Activated T-helper 1 cell treated with anti-CD3 and anti-CD28 coated beads, Interleukin-2, amount 50 U/mL, for 16 hours (primary cell): Measurements from ENCODE around the gene ACVR1.
"Not testable (repeated sequence)": the region's sequence is repeated elsewhere in the genome, so short reads cannot be mapped to it uniquely, and the experiment has no call there.

Experiments used
- DNase-seq, 2 donors: peaks; one replicate each; pipeline ENCODE4 v3.0.0-alpha.2; 2020; ENCODE audit warnings: low read depth in 1 of 2, low spot score in 1 of 2

ACVR1 gene

DNA sequence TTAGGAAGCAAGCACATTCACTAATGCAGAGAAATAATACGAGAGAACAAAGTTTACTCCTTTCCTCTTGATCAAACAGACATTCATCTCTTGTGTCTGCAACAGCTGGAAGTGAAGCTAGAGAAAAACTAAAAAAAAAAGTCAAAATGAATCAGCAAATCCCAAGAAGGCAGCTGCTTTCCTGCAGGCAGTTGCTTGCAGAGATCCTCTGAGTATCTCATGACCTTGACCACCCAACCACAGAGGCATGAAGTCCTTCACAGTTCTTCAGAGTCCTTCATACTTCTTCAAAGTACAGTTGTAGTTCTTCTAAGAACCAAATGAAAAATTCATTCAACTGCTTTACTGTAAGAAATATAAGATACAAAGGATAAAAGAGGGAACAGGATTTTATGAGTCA lies 150.3 kb downstream of the ACVR1 start:
- no peak for DNase-seq

DNA sequence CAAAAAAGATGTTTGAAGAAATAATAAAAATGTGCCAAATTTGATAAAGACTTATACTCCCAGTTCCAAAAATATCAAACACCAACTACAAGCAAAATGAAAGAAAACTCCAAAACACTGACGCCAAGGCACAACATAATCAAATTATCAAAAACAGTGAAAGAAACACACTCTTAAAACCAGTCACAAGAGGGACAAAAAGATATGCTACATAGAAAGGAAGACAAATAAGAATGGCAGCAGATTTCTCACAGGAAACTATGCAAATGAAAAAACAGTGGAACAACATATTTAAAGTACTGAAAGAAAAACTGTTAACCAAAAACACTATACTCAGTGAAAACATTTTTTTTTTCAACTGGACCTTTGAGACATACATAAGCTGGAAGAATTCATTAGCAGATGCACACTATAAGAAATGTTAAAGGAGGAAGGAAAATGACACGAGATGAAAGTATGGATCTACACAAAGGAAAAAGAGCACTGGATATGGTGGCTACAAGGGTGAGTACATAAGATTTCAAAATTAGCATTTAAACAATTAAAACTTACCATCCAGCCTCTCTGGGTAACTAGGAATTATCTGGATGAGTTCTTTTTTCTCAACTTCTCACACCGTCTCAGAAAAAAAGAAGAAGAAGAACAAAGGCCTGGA lies 153.4 kb downstream of the ACVR1 start:
- no peak for DNase-seq

DNA sequence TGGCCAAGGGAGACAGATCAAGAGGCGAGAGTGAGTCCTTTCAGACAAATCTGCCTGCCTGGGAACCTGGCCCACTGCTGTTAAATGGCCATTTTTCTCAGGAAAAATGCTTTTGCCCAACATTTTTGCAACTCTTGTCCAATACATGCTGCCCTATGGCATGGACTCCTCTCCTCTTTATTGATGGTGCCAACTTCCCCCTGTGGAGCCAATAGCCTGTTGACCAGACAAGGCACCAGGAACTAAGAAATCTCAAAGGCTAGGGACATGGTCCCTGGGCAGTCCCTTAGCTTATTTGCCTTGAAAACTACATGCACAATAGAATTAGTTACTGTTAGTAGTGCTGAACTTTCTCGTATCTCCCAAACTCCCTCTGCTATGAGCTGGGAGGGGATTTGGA lies 155.6 kb downstream of the ACVR1 start:
- DNase-seq, result no peak

DNA sequence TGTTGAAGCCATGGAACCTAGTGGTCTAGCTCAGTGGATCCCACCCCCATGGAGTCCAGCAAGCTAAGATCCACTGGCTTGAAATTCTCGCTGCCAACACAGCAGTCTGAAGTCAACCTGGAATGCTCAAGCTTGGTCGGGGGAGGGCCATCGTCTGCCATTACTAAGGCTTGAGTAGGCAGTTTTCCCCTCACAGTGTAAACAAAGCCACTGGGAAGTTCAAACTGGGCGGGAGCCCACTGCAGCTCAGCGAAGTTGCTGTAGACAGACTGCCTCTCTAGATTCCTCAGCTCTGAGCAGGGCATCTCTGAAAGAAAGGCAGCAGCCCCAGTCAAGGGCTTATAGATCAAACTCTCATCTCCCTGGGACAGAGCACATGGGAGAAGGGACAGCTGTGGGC lies 171.5 kb downstream of the ACVR1 start:
- not testable (repeated sequence) for DNase-seq

DNA sequence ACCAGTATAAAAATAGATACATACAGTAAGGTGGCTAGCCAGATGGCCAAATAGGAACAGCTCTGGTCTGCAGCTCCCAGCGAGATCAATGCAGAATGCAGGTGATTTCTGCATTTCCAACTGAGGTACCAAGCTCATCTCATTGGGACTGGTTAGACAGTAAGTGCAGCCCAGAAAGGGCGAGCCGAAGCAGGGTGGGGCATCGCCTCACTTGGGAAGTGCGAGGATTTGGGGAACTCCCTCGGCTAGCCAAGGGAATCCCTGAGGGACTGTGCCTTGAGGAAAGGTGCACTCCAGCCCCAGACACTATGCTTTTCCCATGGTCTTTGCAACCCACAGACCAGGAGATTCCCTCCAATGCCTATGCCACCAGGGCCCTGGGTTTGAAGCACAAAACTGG lies 172.0 kb downstream of the ACVR1 start:
- not testable (repeated sequence) for DNase-seq

DNA sequence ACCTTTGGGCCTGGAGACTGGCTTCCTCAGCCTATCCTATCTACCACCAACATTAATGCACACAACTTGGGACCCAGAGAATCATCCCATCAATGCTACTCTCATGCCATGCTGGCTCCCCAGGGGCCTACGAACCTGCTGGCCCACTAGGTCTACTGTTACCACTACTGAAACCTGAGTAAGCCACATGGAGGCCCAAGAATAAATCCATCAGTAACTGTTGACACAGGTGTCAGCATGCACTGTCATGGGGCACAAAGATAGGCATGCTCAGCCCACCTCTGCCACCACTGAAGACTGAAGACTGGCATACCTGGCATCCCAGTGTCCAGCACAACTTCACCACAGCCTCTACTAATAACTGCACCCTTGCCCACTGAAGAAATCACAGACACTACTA lies 176.3 kb downstream of the ACVR1 start:
- DNase-seq, result no peak

DNA sequence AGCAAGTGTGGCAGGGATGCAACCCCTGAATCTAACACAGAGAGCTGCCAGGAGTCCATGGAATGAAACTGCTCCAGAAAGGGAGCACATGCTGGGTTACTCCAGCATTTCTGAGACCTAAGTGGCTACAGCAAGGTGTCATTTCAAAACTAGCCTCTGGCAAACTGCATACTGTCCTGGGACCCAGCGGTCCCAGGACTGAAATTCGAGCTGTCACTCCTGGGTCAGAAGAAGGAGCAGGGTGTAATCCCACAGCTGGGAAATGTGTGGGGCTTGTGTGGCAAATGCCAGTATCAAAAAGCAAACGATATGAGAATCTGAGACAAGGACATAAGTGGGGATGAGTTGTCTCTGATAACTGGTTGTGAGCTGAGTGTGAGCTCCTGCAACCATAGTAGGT lies 177.1 kb downstream of the ACVR1 start:
- DNase-seq, result no peak

DNA sequence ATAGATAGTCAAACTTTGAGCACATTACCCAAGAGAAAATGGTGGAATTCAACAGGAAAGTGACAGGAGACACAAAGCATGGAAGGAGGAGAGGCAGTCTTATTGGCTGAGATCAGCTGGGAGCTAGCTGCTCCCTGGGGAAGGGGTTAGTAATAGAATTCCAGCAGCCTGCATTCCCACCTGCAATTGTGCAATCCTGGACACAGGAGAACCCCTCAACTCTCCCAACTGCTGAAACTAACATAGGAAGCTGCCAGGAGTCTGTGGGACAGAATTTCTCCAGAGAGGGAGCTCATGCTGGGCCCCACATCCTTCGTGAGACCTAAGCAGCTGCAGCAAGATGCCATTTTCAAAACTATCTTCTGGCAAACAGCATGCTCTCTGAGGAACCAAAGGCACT lies 177.7 kb downstream of the ACVR1 start:
- no peak for DNase-seq

DNA sequence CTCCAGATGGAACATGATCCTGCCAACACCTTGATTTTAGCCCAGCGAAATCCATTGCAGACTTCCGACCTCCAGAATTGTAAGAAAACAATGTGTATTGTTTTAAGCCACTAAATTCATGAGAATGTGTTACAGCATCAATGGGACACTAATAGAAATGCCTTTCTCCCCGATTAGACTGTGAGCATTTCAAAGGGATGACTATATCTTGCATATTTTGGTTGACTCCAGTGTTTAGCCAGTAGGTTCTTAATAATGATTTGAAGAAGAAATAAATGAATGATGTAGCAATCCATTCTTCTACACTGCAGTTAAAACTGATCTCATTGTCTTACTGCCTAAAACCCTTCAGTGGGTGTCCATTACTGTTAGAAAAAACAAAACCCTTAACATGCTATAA lies 180.1 kb downstream of the ACVR1 start:
- no peak for DNase-seq

DNA sequence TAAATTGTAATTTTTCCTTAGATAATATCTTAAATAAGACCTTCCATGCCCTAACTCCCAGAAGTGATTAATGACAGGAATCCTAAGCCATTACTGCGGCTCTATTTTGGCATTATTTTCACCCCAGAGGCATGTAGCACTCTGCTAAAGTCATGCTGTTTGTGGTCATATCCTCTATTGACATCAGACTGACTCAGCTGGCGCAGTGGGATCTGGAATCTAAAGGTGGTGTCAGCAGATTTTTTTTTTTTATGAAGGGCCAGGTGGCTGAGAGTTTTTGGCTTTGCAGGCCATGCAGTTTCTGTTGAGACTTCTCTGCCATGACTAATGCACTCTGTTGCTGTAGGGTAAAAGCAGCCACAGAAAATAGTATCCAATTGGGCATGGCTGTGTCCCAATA lies 183.4 kb downstream of the ACVR1 start:
- DNase-seq, result no peak

DNA sequence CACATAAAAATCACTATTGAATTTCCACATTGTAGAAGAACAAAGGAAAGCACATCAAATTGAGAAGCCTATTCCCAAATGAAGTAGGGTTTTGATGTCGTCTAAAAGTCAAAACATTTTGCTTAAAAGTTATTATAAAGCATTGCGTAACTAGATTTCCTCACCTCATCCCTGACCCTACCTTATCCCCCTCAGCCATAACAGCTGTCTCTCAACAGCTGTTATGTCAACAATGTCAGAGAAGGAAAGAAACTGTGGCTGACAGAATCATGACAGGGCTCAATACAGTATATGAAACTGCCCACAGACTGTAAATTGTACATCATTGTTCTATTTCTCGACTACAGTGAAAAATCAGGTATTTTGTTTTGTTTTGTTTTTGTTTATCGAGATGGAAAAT lies 184.4 kb downstream of the ACVR1 start:
- no peak for DNase-seq

DNA sequence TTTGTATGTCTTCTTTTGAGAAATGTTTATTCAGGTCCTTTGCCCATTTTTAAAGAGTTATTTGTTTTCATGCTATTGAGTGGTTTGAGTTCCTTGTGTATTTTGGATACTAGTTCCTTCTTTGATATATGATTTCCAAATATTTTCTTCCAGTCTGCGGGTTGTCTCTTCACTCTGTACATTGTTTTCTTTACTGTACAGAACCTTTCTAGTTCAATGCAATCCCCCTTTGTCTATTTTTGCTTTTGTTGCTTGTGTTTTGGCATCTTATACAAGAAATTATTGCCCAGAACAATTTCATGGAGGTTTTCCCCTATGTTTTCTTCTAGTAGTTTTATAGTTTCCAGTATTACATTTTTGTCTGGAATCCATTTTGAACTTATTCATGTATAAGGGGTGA lies 185.0 kb downstream of the ACVR1 start:
- no peak for DNase-seq
